ENCODE data around the gene HPSE2. TPM values are rescaled to one million over a fixed set of nuclear protein-coding genes. Genes with fewer than 3 reads are reported as not detected.

Gene HPSE2
- total and polyA plus RNA-seq, 2 of the 13 experiments (the other 11 are each of a cell fraction or from before 2014, with no cell fraction given): 0.01 TPM; not detected in 1

DNA sequence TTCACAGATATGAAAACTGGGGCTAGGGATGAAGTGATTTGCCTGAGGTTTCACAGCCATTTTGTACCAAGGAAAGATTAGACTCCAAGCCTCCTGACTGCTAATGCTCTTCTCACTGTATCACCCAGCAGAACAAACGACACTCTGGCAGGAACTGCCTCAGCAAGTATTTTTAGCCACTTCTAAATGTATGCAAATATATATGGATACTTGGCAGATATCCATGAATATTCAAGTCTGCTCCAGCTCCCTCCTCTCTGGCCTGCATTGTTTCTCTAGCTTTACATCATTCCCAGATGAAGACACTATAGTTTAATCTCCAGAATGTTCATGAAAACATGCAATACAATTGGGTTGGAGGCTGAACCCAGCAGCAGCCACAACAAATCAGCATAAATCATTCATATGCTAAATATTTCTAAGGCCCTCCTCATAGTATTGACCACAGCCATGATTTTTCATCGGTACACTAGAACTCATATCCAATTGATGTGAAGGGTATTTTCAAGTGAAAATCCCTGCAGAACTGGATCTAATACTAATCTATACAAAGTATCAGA is 65.5 kb downstream of the HPSE2 start:
- intact Hi-C loops (cut with micrococcal nuclease; ENCODE audit: unreplicated experiment): loop anchor here (5.0 kb wide), 1 partner anchor 313 kb away; no protein-coding TSS in a partner anchor
- POLR2A ChIA-PET: no interaction called here

DNA sequence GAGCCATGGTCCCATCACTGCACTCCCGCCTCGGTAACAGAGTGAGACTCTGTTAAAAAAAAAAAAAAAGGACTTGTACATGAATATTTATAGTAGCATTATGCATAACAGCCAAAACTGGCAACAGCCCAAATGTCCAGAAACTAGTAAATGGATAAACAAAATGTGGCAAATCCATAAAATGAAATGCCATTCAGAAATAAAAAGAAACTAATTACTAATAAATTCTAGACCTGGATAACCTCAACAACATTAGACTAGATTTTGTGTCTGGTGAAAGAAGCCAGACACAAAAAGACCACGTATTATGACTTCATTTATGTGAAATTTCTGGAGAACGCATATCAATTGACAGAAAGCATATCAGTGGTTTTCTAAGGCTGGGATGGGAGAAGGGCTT is 74.5 kb downstream of the HPSE2 start:
- DNase-seq (ENCODE audit: low spot score): no peak
- CTCF ChIA-PET (ENCODE audit: low intra/inter-chr PET ratio, low total read pairs): no interaction called here
- no peaks in the 10 kb centered on the region for H3K36me3 ChIP-seq (replicated peaks in 1 of 2; ENCODE audit: control insufficient read depth in 1 of 2, insufficient read depth in 2 of 2, low read length in 2 of 2)
- H3K9me3 ChIP-seq (ENCODE audit: low read length): no peaks in the 10 kb centered on the region
- no peak overlapping the region for H3K9ac ChIP-seq (ENCODE audit: insufficient read depth, low read depth, low read length)
- H3K27me3 ChIP-seq (ENCODE audit: control insufficient read depth in 1 of 2, insufficient read depth in 2 of 2, low read length in 2 of 2): no peaks in the 10 kb centered on the region
- no peaks in the 10 kb centered on the region for H3K79me2 ChIP-seq (ENCODE audit: insufficient read depth, low read length)
- TF ChIP-seq LCORL (IDR thresholded peaks at IDR 0.05) (no peak), LCORL (CRISPR knock-in tag; IDR thresholded peaks at IDR 0.05) (no peak), PHB2 (IDR thresholded peaks at IDR 0.05; ENCODE audit: partially characterized antibody) (no peak), ZC3H13 (CRISPR knock-in tag; IDR thresholded peaks at IDR 0.05) (no peak), SRSF9 (IDR thresholded peaks at IDR 0.05; ENCODE audit: borderline replicate concordance, insufficient read depth, low read depth, low read length, poor library complexity, severe bottlenecking) (no peak), SALL2 (CRISPR knock-in tag; IDR thresholded peaks at IDR 0.05) (no peak)
- intact Hi-C loops (cut with micrococcal nuclease; ENCODE audit: unreplicated experiment): no loop called here
- H3K4me1 ChIP-seq (ENCODE audit: insufficient read depth, low read length): no peaks in the 10 kb centered on the region
- 4% methylated on average over 4 of the region's 4 CpGs for WGBS (ENCODE audit: low lambda C conversion rate)
- POLR2A ChIA-PET: no interaction called here
- in situ Hi-C loops (cut with HindIII; ENCODE audit: extremely low pct_ligation_motif_present, low pct_unique_long_range_greater_than_20kb): no loop called here
- no peak for ATAC-seq
- H3K4me2 ChIP-seq (ENCODE audit: low read depth, low read length): no peak overlapping the region
- no peaks in the 10 kb centered on the region for H4K20me1 ChIP-seq (ENCODE audit: insufficient read depth, low read length)
- H2AFZ ChIP-seq (ENCODE audit: low read length): no peak overlapping the region
- no TSS peak for BruUV-seq (replicated peaks)
- H3K4me3 ChIP-seq (replicated peaks in 1 of 3; ENCODE audit: insufficient read depth in 1 of 3, low read depth in 2 of 3, low read length in 3 of 3): no peak overlapping the region
- no peak for FAIRE-seq
- H3K27ac ChIP-seq (ENCODE audit: extremely low read length, insufficient read depth, low read length): no peak overlapping the region

More for the DNA sequence above, 65.5 kb downstream of the HPSE2 start:
- CTCF ChIA-PET (ENCODE audit: low intra/inter-chr PET ratio, low total read pairs): no interaction called here
- no peaks in the 10 kb centered on the region for H3K79me2 ChIP-seq (ENCODE audit: insufficient read depth, low read length)
- H3K36me3 ChIP-seq (replicated peaks in 1 of 2; ENCODE audit: control insufficient read depth in 1 of 2, insufficient read depth in 2 of 2, low read length in 2 of 2): no peaks in the 10 kb centered on the region
- no peaks in the 10 kb centered on the region for H3K9me3 ChIP-seq (ENCODE audit: low read length)
- TF ChIP-seq HNRNPH1 (optimal IDR thresholded peaks at IDR 0.05; ENCODE audit: low read depth, low read length): no peak
- no peak for TF ChIP-seq ERF (CRISPR knock-in tag; IDR thresholded peaks at IDR 0.05)
- TF ChIP-seq NCOR1 (IDR thresholded peaks at IDR 0.05; ENCODE audit: borderline replicate concordance, low read length): no peak
- TF ChIP-seq GPN1 (CRISPR knock-in tag; IDR thresholded peaks at IDR 0.05; ENCODE audit: borderline replicate concordance): no peak
- TF ChIP-seq ZSCAN30 (CRISPR knock-in tag; IDR thresholded peaks at IDR 0.05): no peak
- no peak for TF ChIP-seq PCBP2 (optimal IDR thresholded peaks at IDR 0.05; ENCODE audit: low read depth, low read length, poor library complexity, severe bottlenecking)
- TF ChIP-seq TEAD3 (CRISPR knock-in tag; optimal IDR thresholded peaks at IDR 0.05; ENCODE audit: borderline replicate concordance): no peak
- BruUV-seq (replicated peaks): no TSS peak
- H4K20me1 ChIP-seq (ENCODE audit: insufficient read depth, low read length): no peaks in the 10 kb centered on the region
- ATAC-seq: no peak
- no peak overlapping the region for H3K9ac ChIP-seq (ENCODE audit: insufficient read depth, low read depth, low read length)
- H3K4me1 ChIP-seq (ENCODE audit: insufficient read depth, low read length): no peaks in the 10 kb centered on the region
- 21% methylated on average over 2 of the region's 2 CpGs for WGBS (ENCODE audit: low lambda C conversion rate)
- H3K27me3 ChIP-seq (ENCODE audit: control insufficient read depth in 1 of 2, insufficient read depth in 2 of 2, low read length in 2 of 2): no peaks in the 10 kb centered on the region
- no peak for DNase-seq (ENCODE audit: low spot score)
- no peak overlapping the region for H3K4me3 ChIP-seq (replicated peaks in 1 of 3; ENCODE audit: insufficient read depth in 1 of 3, low read depth in 2 of 3, low read length in 3 of 3)
- FAIRE-seq: no peak
- H3K4me2 ChIP-seq (ENCODE audit: low read depth, low read length): no peak overlapping the region
- no peak overlapping the region for H2AFZ ChIP-seq (ENCODE audit: low read length)
- in situ Hi-C loops (cut with HindIII; ENCODE audit: extremely low pct_ligation_motif_present, low pct_unique_long_range_greater_than_20kb): no loop called here
- no peak overlapping the region for H3K27ac ChIP-seq (ENCODE audit: extremely low read length, insufficient read depth, low read length)
